Astrocyte (in vitro differentiated cells and primary cell): Measurements from ENCODE around the gene TMC4. TPM values are rescaled to one million over a fixed set of nuclear protein-coding genes. Genes with fewer than 3 reads are reported as not detected.

ENCODE experiments used
- DNase-seq: peaks from one replicate; pipeline ENCODE4 v3.0.0-alpha.2; 2010; ENCODE audit warnings: low read depth
- FAIRE-seq: peaks from 2 replicates; lab custom pipeline; 2011; peaks lifted over from hg19 to GRCh38; lab: Jason Lieb, UNC
- H2AFZ ChIP-seq: 2 replicates; pipeline ENCODE4 v1.6.0; 2012; ENCODE audit warnings: low read depth, low read length, inconsistent platforms
- H3K27ac ChIP-seq: 2 replicates; pipeline ENCODE4 v1.5.1; 2011; ENCODE audit warnings: low read depth, low read length, inconsistent platforms
- H3K27me3 ChIP-seq: 2 replicates; pipeline ENCODE4 v1.6.0; 2011; ENCODE audit warnings: low read length, inconsistent platforms; ENCODE audit not compliant: insufficient read depth
- H3K36me3 ChIP-seq: 2 replicates; pipeline ENCODE4 v1.5.1; 2011; ENCODE audit warnings: low read length, inconsistent platforms; ENCODE audit not compliant: insufficient read depth
- H3K4me1 ChIP-seq: 2 replicates; pipeline ENCODE4 v1.5.1; 2011; ENCODE audit warnings: low read length, inconsistent platforms; ENCODE audit not compliant: insufficient read depth
- H3K4me2 ChIP-seq: 2 replicates; pipeline ENCODE4 v1.6.0; 2012; ENCODE audit warnings: low read length, inconsistent platforms
- H3K4me3 ChIP-seq: 2 replicates; pipeline ENCODE4 v1.5.1; 2011; ENCODE audit warnings: low read depth, mild to moderate bottlenecking, low read length, inconsistent platforms; ENCODE audit not compliant: insufficient read depth
- H3K79me2 ChIP-seq: 2 replicates; pipeline ENCODE4 v1.6.0; 2012; ENCODE audit warnings: mild to moderate bottlenecking, low read length, inconsistent platforms; ENCODE audit not compliant: insufficient read depth
- H3K9ac ChIP-seq: 2 replicates; pipeline ENCODE4 v1.6.0; 2012; ENCODE audit warnings: mild to moderate bottlenecking, low read length, inconsistent platforms
- H3K9me3 ChIP-seq: 2 replicates; pipeline ENCODE4 v1.5.1; 2012; ENCODE audit warnings: low read depth, mild to moderate bottlenecking, low read length, inconsistent platforms; ENCODE audit not compliant: insufficient read depth
- H4K20me1 ChIP-seq: 2 replicates; pipeline ENCODE4 v1.6.0; 2012; ENCODE audit warnings: low read length, inconsistent platforms; ENCODE audit not compliant: insufficient read depth
- H3K27ac Mint-ChIP-seq: one replicate; pipeline ENCODE4 v1.8.0; 2021; ENCODE audit warnings: mild to moderate bottlenecking, mixed read lengths; ENCODE audit not compliant: unreplicated experiment
- H3K27me3 Mint-ChIP-seq: one replicate; pipeline ENCODE4 v1.8.0; 2021; ENCODE audit warnings: low read depth, mixed read lengths; ENCODE audit not compliant: unreplicated experiment
- H3K36me3 Mint-ChIP-seq: one replicate; pipeline ENCODE4 v1.8.0; 2021; ENCODE audit warnings: low read depth, mixed read lengths; ENCODE audit not compliant: unreplicated experiment
- H3K4me1 Mint-ChIP-seq: one replicate; pipeline ENCODE4 v1.8.0; 2021; ENCODE audit warnings: low read depth, mixed read lengths; ENCODE audit not compliant: unreplicated experiment
- H3K4me3 Mint-ChIP-seq: one replicate; pipeline ENCODE4 v1.8.0; 2021; ENCODE audit warnings: mild to moderate bottlenecking, moderate library complexity, mixed read lengths; ENCODE audit not compliant: unreplicated experiment
- H3K9me3 Mint-ChIP-seq: one replicate; pipeline ENCODE4 v1.8.0; 2021; ENCODE audit warnings: mild to moderate bottlenecking, mixed read lengths; ENCODE audit not compliant: unreplicated experiment
- EZH2 ChIP-seq: IDR thresholded peaks from 2 replicates; pipeline ENCODE4 v1.6.1; 2012; ENCODE audit warnings: mild to moderate bottlenecking, low read length, inconsistent platforms; ENCODE audit not compliant: insufficient read depth
- total RNA-seq: library from RNA; stranded (reverse); gene quantifications from 2 replicates; pipeline ENCODE4 v1.2.1, GENCODE V29; 2021
- TF ChIP-seq, protein P1 (sequence below): IDR thresholded peaks from 2 replicates; pipeline ENCODE4 v1.5.1; 2011; ENCODE audit warnings: low read depth, mild to moderate bottlenecking, inconsistent platforms, low read length, moderate library complexity; ENCODE audit not compliant: insufficient read depth

TMC4 gene
- total RNA-seq, 1 donor from 2014 or later = 1.9 TPM

DNA sequence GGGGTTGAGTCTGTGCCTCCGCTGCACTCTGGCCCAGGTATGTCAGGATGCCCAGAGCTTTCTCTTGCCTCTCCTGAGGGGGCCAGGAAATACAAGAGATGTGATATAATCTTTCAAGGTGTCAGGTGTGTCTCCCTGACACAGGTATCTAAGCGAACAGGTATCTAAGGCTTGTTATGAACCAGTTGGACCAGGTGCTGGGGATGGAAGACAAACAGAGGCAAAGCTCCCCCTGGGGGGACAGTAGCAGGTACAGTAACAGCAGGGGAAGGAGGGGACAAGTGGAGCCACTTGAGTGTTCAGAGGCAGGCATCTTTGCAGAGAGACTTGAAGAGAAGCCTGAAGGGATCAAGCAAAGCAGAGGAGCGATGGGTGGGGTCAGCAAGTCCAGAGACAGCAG, 16.0 kb downstream of the TMC4 start:
- peaks cover 18% of the 10 kb centered on the region for H3K79me2 ChIP-seq
- no peaks in the 10 kb centered on the region for H3K27me3 Mint-ChIP-seq
- H3K27ac Mint-ChIP-seq = no peak overlapping the region
- no peak overlapping the region for H3K27ac ChIP-seq
- H3K9me3 Mint-ChIP-seq = no peaks in the 10 kb centered on the region
- no peaks in the 10 kb centered on the region for H3K27me3 ChIP-seq
- no peak for FAIRE-seq
- H3K4me1 Mint-ChIP-seq = peaks cover 12% of the 10 kb centered on the region
- no peak for TF ChIP-seq EZH2
- TF ChIP-seq, protein P1, sequence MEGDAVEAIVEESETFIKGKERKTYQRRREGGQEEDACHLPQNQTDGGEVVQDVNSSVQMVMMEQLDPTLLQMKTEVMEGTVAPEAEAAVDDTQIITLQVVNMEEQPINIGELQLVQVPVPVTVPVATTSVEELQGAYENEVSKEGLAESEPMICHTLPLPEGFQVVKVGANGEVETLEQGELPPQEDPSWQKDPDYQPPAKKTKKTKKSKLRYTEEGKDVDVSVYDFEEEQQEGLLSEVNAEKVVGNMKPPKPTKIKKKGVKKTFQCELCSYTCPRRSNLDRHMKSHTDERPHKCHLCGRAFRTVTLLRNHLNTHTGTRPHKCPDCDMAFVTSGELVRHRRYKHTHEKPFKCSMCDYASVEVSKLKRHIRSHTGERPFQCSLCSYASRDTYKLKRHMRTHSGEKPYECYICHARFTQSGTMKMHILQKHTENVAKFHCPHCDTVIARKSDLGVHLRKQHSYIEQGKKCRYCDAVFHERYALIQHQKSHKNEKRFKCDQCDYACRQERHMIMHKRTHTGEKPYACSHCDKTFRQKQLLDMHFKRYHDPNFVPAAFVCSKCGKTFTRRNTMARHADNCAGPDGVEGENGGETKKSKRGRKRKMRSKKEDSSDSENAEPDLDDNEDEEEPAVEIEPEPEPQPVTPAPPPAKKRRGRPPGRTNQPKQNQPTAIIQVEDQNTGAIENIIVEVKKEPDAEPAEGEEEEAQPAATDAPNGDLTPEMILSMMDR = no peak
- H3K4me2 ChIP-seq = no peak overlapping the region
- no peak overlapping the region for H2AFZ ChIP-seq
- H3K36me3 Mint-ChIP-seq = peaks cover 4% of the 10 kb centered on the region
- no peaks in the 10 kb centered on the region for H3K9me3 ChIP-seq
- H3K9ac ChIP-seq = no peak overlapping the region
- DNase-seq = no peak
- H3K4me3 ChIP-seq = no peak overlapping the region
- H4K20me1 ChIP-seq = peaks cover 39% of the 10 kb centered on the region
- H3K4me1 ChIP-seq = peaks cover 33% of the 10 kb centered on the region
- no peak overlapping the region for H3K4me3 Mint-ChIP-seq
- H3K36me3 ChIP-seq = peaks cover 31% of the 10 kb centered on the region

DNA sequence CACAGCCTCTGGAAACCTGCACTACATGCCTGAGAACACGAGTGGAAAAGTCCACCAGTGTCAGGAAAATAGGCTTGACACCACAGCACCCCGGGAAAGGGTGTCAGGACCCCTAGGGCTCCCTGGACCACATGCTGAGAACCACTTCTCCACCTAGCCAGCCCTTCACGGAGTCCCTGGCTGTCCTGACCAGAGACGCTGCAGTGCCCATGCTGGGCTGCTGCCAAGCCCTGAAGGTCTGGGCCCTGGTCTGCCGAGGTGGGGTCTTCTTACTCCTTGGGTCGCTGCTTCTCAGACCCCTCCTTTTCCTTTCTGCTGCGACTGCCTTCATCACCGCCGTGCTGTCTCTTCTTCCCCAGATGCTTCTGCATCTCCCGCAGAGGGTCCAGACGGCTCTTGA, 16.5 kb downstream of the TMC4 start:
- Histone ChIP-seq H3K4me2 (no peak overlapping the region), H3K9me3 (no peaks in the 10 kb centered on the region), H3K36me3 (peaks cover 34% of the 10 kb centered on the region), H3K27me3 (no peaks in the 10 kb centered on the region), H3K27ac (no peak overlapping the region), H2AFZ (no peak overlapping the region), H3K4me3 (no peak overlapping the region), H3K4me1 (peaks cover 33% of the 10 kb centered on the region), H3K9ac (no peak overlapping the region), H4K20me1 (peaks cover 43% of the 10 kb centered on the region), H3K79me2 (peaks cover 18% of the 10 kb centered on the region)
- DNase-seq (no peak), FAIRE-seq (no peak)
- peaks cover 5% of the 10 kb centered on the region for H3K36me3 Mint-ChIP-seq
- no peak overlapping the region for H3K27ac Mint-ChIP-seq
- TF ChIP-seq, protein P1 = no peak
- no peak for TF ChIP-seq EZH2
- H3K27me3 Mint-ChIP-seq = no peaks in the 10 kb centered on the region
- no peak overlapping the region for H3K4me3 Mint-ChIP-seq
- no peaks in the 10 kb centered on the region for H3K9me3 Mint-ChIP-seq
- peaks cover 12% of the 10 kb centered on the region for H3K4me1 Mint-ChIP-seq

DNA sequence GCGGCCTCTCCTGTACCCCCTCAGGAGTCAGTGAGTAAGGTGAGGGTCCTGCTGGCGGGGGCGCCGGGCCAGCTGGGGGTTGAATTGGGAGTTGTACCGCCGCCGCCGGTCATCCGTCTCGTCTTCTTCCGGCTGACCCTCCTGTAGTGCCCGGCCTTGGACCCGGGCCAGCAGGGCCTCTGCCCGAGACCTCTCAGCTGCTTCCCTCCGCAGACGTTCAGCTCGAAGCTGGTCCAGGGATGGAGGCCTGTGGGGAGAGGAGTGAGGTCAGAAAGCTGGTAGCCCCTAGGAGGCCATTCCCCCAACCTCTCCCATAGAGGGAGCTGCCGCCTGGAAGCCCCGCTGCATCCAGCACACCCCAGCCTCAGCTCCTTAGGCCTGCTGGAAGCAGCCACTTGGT, 17.3 kb downstream of the TMC4 start:
- no peak overlapping the region for H2AFZ ChIP-seq
- Mint-ChIP-seq H3K4me3 (no peak overlapping the region), H3K36me3 (peaks cover 10% of the 10 kb centered on the region), H3K27me3 (no peaks in the 10 kb centered on the region), H3K27ac (no peak overlapping the region), H3K4me1 (peaks cover 8% of the 10 kb centered on the region), H3K9me3 (no peaks in the 10 kb centered on the region)
- no peak overlapping the region for H3K4me3 ChIP-seq
- no peaks in the 10 kb centered on the region for H3K9me3 ChIP-seq
- DNase-seq (no peak), FAIRE-seq (no peak)
- H3K27me3 ChIP-seq = no peaks in the 10 kb centered on the region
- H3K79me2 ChIP-seq = peaks cover 18% of the 10 kb centered on the region
- no peak overlapping the region for H3K27ac ChIP-seq
- TF ChIP-seq EZH2 = no peak
- TF ChIP-seq, protein P1 = no peak
- H3K4me2 ChIP-seq = no peak overlapping the region
- peaks cover 30% of the 10 kb centered on the region for H3K4me1 ChIP-seq
- H3K9ac ChIP-seq = no peak overlapping the region
- H4K20me1 ChIP-seq = peaks cover 48% of the 10 kb centered on the region
- H3K36me3 ChIP-seq = peaks cover 39% of the 10 kb centered on the region
